ENCODE measurements around the gene DGCR6L.
"Not testable (repeated sequence)": the region's sequence is repeated elsewhere in the genome, so short reads cannot be mapped to it uniquely, and the experiment has no call there.

DNA sequence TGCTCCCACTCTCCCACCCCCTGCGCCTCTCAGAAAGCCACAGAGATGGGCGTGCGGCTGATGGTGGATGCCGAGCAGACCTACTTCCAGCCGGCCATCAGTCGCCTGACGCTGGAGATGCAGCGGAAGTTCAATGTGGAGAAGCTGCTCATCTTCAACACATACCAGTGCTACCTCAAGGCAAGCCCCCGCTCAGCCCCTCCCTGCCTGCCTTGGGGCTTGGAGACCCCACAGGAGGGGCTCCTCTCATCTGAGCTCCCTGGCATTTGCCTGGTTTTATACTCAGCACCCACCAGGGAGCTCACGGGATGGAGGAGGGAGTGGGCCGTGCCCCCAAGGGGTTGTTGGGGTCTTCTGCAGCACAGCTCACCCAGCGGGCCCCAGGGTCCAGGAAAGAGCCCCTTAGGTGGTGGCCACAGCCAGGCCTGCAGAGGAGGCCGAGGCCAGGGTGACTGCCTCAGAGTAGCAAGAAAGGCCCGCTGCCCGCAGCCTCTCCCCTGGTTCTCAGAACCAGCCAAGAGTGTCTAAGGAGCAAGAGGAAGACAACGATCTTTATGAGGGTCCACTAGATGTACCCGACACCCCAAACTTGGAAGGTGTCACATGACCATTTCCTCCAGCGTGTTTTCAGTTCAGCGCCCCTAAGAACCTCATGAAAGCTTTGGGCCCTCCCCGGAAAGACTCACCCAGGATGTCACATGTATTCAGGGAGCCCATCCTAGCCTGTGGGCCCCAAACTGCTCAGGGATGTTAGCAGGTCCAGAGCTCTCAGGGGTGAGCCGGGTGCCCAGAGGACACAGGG, 13.0 kb downstream of the DGCR6L start:
- TF ChIP-seq POLR2AphosphoS5 (IDR thresholded peaks at IDR 0.05) = not testable (repeated sequence)
- TF ChIP-seq, protein P1, sequence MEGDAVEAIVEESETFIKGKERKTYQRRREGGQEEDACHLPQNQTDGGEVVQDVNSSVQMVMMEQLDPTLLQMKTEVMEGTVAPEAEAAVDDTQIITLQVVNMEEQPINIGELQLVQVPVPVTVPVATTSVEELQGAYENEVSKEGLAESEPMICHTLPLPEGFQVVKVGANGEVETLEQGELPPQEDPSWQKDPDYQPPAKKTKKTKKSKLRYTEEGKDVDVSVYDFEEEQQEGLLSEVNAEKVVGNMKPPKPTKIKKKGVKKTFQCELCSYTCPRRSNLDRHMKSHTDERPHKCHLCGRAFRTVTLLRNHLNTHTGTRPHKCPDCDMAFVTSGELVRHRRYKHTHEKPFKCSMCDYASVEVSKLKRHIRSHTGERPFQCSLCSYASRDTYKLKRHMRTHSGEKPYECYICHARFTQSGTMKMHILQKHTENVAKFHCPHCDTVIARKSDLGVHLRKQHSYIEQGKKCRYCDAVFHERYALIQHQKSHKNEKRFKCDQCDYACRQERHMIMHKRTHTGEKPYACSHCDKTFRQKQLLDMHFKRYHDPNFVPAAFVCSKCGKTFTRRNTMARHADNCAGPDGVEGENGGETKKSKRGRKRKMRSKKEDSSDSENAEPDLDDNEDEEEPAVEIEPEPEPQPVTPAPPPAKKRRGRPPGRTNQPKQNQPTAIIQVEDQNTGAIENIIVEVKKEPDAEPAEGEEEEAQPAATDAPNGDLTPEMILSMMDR (IDR thresholded peaks at IDR 0.05) = not testable (repeated sequence)
